Body of pancreas (tissue), 4 donors: ENCODE data around the gene TLCD3B.

Experiments used
- POLR2A ChIP-seq, 3 donors: fragments of 450-650 bp; IDR thresholded peaks; one replicate each; pipeline ENCODE4 v1.6.1; 2016; ENCODE audit warnings: antibody characterized with exemption in 3 of 3, mild to moderate bottlenecking in 2 of 3
- TF ChIP-seq, protein P1 (sequence below), 7 experiments: fragments of 450-650 bp in 4 of 7; fragments of 200-600 bp in 3 of 7; sonication (generic) in 3 of 7; IDR thresholded peaks; one replicate each; pipeline ENCODE4 v1.5.1; 2016 to 2019; ENCODE audit warnings: antibody characterized with exemption in 7 of 7

DNA sequence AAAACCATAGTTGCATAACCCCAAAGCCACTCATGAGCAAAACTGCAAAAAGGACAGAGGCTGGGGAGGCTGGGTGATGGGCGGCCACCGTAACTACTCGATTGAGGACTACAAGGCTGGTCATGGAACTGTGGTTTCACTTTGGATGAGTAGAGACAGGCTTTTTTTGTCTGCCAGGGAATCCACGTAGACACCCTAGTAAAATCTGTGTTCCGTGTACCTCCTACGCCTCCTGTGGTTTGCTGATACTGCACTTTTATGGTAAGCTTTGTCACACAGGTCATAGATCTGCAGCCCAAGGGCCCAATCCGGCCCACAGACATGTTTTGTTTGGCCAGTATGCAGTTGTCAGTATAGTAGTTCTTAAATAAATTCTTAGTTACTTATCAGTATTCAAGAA is 2.2 kb upstream of the TLCD3B start:
- TF ChIP-seq, protein P1, sequence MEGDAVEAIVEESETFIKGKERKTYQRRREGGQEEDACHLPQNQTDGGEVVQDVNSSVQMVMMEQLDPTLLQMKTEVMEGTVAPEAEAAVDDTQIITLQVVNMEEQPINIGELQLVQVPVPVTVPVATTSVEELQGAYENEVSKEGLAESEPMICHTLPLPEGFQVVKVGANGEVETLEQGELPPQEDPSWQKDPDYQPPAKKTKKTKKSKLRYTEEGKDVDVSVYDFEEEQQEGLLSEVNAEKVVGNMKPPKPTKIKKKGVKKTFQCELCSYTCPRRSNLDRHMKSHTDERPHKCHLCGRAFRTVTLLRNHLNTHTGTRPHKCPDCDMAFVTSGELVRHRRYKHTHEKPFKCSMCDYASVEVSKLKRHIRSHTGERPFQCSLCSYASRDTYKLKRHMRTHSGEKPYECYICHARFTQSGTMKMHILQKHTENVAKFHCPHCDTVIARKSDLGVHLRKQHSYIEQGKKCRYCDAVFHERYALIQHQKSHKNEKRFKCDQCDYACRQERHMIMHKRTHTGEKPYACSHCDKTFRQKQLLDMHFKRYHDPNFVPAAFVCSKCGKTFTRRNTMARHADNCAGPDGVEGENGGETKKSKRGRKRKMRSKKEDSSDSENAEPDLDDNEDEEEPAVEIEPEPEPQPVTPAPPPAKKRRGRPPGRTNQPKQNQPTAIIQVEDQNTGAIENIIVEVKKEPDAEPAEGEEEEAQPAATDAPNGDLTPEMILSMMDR (IDR thresholded peaks at IDR 0.05) = no peak
- TF ChIP-seq POLR2A (IDR thresholded peaks at IDR 0.05) = no peak
